Tibial nerve (tissue), 3 donors: ENCODE data around the gene NMT2.

ENCODE experiments used
- CTCF ChIP-seq, 5 experiments: fragments of 200-600 bp in 3 of 5; fragments of 450-650 bp in 2 of 5; sonication (generic) in 3 of 5; IDR thresholded peaks; one replicate each; pipeline ENCODE4 v1.5.1; 2016 to 2019; ENCODE audit warnings: antibody characterized with exemption in 5 of 5, mild to moderate bottlenecking in 3 of 5, moderate library complexity in 2 of 5
- POLR2A ChIP-seq, 2 donors: fragments of 450-650 bp; IDR thresholded peaks; one replicate each; pipeline ENCODE4 v1.6.1; 2017; ENCODE audit warnings: antibody characterized with exemption in 2 of 2, mild to moderate bottlenecking in 2 of 2, moderate library complexity in 2 of 2

- TF ChIP-seq CTCF (IDR thresholded peaks at IDR 0.05) (no peak), POLR2A (IDR thresholded peaks at IDR 0.05) (no peak)
Measured at GRCh38 chr10:15137036-15137359, 31.5 kb downstream of the NMT2 start.
